Ammon's horn (tissue), 1 donor: Measurements from ENCODE around the gene ABHD13.
"Not testable (repeated sequence)": the region's sequence is repeated elsewhere in the genome, so short reads cannot be mapped to it uniquely, and the experiment has no call there.

Experiments
- DNase-seq: peaks from one replicate; pipeline ENCODE4 v3.0.0-alpha.2; 2016; ENCODE audit warnings: low spot score

The ABHD13 gene

DNA sequence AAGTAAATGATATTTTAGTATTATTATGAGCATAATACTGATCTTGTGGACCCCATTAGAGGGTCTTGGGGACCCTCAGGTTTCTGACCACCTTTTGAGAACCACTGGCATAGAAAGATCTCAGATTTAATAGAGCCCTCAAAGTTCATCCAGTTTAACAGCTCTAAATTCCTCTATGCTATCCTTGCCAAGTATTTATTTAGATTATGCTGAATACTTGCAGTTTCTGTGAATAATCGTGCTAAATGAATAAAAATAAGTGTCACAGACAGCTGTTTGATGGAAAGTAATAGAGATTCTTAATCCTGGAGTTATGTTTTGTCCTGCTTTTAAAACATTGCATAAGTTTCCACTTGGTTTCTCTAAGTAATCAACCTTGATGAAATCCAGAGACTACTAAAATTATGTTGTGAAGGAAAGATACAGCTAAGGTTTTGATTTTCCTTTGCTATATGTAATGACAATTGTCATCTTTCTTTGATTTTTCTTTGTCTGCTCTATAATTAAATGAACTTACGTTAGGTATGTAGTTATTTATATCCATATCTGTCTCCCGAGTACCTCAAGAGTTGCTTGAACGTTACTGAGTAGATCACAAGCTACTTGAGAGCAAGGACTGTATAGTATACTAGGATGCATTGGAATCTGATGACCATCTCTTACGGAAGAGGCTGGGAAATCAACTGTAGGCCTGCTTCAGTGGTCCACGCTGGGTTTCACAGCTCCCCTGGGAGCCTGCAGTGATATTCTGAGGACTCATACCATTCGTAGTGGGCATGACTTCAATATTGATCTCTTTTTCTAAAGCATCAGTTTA lies 5.7 kb downstream of the ABHD13 start:
- DNase-seq = no peak

DNA sequence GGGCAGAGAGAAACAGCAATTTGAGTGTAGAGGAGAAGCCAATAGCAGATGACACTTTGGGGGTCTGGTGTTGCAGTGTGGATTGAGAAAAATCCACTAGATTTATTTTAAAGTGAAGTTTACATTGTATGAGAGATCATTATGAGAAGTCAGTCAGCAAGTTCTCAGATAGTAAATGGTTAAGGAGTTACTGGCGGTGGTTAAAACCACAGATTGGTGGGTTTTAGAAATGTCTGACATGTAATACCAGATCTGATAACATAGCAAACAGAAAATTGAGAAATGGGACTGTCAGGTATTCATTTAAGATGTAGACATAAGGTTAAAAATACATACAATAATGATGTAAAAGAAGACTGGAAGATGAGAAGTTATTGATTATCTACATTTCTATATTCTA lies 7.2 kb downstream of the ABHD13 start:
- DNase-seq = no peak

DNA sequence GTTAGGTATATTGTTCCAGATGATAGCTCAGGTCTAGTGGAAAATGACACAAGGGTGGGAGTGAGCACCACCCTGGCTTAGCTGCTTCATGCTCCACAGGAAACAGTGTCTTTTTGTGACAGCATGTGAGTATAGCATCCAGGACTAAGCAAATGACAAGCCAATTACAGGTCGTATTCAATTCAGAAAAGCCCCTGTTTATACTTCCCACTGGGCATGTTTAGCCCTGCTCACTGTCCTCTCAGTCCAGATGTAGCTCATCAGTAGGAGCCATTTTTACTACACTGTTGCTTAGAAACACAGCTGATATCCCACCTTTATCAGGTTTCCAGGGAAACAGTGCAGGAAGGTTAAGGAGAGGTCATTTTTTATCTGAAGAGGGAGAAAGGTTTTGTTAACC lies 8.0 kb downstream of the ABHD13 start:
- no peak for DNase-seq

DNA sequence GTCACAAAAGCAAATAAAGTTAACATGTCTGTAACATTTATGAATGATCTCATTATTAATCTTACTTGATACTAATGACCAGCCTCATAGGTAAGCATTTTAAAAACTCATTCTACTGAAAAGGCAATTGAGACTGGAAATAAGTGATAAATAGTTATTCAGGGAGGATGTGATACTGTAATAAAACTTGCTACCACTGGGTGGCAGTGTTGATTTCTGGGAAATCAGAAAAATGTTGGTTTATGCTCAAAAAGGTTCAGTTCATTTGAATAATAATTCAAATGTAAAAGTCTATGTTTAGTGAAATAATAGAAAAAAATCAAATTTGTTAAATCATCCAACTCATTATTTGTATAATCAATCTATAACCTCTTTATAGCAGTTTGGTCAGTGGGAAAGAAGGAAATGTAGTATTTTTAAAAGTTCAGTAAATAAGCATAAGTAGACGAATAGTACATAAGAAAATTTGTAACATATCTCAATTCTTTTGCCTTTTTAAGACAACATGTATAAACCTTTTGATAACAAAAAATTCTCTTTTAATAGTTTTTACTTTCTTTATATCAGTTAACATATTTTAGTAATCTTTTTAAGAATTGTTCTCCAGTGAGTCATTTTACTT lies 9.6 kb downstream of the ABHD13 start:
- peak; percentile 59 for DNase-seq

DNA sequence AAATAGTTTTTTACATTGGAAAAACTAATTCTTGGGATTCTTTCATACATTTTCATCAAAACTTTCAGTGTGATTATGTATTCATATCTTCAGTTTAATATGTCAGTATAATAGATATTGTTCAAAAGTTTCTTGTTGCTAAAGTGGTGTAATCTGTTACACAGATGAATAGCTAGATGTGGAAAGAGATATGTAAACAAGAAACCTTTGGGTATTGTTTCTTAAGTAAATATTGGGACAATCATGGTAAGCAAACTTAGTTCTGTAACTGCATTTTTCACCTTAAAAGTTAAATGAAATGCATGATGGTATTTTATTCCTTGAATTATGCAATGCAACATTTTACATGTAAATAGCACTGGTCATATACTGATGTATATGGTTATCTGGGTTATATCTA lies 12.2 kb downstream of the ABHD13 start:
- no peak for DNase-seq

DNA sequence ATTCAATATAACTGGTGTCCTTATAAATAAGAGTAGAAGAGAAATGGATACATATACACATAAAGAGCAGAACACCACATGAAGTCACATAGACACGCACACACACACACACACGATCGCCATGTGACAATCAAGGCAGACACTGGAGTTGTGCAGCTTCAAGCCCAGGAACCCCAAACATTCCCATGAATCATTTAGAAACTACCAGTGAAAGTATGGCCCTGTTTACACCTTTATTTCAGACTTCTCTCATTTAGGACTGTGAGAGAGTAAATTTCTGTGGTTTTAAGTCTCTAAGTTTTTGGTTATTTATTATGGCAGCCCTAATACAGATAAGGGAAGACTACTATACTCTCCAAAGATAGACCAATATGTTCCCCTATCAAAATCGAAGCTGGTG lies 31.0 kb downstream of the ABHD13 start:
- DNase-seq = no peak

DNA sequence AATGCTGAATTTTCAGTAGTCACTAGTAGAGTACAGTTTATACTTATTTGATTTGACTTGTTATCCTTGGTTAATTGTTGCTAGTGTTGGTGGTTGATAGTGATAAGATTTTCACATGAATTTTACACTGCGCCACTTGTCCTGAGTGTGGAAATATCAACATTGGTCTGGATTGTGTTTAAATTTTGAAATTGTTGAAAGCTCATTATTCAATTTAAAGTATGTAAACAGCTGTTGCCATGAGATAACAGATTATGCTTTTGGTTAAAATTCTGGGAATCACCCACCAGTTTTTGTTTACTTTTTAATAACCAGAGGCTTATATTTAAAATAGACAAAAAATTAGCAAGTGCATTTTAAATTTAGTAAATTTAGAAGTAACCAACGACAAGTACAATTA lies 39.1 kb downstream of the ABHD13 start:
- no peak for DNase-seq

DNA sequence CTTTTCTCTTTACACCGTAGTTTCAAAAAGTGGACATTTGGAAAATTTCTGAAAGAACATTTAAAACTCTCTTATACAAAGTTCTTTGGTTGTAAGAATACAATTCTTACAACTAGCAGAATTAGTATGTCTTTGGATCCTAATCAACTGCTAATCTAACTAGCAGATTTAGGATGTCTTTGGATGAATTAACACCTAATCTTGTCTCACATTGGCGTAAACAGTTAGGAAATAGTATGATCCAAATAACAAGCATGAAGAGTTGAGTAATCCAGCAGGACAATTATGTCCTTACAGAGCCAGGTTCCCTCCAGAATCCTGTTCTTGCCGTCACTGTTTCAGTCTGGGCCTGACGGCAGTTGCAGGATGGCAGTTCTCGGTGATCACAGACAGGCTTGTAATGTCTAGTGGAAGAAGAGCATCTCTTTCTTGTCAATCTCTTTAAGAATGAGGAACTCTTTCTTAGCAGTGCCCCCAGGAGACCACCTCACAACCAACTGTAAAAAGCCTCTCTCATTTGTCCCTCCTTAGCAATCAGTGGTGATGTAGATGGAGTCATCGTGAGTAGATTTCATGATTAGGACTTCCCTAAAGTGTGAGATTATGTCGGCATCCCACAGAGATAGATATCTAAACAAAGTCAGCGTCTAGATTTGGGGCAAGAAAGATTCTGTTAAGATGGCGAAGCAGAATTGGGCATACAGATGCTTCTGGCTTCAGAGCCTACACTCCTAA lies 45.6 kb downstream of the ABHD13 start:
- DNase-seq = no peak

DNA sequence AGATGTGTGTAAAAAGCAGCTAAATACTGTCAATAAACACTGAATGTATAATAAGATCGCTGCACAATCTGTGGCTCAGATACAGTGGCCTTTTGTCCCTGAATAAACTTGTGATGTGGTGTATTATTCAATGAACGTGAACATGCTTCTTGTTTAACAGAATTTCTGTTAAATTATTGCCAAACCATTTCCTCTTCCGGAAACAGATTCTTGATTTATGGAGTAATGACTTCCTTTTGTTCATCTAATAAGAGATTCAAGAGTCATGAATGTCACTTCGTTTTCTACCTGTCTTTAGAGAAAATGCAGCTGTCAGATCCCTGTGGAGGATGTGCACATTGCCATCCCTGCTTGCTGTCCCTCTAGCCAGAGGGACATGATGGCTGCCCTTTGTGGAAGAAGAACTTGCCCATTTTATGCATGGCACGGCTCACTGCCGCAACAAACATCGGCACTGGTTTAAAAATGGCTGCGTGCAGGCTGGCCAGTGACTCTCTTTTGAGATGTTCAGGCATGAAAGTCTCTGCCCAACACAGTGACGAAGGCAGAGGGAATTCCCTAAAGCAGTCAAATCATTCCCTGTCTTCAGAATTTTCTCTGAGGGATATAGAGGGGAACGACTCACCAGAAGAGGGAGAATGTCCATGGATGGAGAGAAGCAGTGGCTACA lies 48.3 kb downstream of the ABHD13 start:
- DNase-seq = no peak

DNA sequence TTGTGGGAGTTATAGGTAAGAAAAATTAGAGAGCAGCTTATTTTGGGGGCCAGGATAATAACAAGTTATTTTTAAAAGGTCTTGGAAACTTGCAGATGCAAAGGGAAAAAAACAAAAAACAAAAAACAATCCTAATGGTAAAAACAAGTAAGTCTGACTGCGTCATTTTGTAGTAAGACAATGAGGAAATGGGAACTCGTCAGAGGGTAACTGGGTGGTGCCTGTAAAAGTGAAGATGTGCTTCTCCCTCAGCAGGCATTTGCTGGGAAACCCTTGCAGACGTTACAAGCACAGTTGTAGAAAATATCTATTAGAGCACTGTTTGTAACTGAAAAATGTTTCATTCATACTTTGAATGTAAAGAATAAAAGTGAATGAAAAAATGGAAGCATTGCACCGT lies 49.2 kb downstream of the ABHD13 start:
- DNase-seq = no peak

DNA sequence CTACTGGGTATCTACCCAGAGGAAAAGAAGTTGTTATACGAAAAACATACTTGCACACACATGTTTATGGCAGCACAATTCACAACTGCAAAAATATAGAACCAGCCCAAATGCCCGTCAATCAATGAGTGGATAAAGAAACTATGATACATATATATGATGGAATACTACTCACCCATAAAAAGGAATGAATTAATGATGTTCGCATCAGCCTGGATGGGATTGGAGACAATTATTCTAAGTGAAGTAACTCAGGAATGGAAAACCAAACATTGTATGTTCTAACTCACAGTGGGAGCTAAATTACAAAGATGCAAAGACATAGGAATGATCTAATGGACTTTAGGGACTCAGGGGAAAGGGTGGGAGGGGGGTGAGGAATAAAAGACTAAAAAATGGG lies 49.7 kb downstream of the ABHD13 start:
- DNase-seq = not testable (repeated sequence)

DNA sequence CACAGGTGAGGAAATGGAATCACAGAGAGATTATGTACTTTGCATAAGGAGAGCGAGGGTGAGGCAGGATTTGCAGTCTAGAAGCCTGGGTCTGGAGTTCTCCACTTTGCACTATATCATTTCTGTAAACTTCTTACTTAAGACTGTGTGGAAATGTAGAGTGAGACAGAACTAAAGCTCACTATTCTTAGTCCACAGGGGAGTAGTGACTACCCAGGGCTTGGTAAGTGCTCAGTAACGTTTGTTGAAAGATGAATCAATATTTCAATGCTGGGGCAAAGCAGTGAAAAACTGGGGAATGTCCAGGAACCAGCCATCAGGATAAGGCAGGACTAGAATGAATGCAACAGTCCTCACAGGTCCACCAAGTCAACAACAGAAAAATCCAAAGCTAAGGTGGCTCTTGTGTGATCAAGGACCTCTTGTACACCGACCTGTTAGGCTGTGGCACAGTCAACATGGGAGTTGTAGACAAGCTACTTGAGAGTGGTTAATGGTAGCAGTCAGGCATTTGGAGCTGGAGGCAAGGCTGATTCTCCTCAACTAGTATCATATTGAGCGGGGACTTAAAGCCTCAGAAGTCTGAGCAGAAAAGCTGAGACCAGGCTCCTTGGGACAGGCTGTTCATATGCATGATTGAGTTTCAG lies 50.4 kb downstream of the ABHD13 start:
- DNase-seq = no peak

DNA sequence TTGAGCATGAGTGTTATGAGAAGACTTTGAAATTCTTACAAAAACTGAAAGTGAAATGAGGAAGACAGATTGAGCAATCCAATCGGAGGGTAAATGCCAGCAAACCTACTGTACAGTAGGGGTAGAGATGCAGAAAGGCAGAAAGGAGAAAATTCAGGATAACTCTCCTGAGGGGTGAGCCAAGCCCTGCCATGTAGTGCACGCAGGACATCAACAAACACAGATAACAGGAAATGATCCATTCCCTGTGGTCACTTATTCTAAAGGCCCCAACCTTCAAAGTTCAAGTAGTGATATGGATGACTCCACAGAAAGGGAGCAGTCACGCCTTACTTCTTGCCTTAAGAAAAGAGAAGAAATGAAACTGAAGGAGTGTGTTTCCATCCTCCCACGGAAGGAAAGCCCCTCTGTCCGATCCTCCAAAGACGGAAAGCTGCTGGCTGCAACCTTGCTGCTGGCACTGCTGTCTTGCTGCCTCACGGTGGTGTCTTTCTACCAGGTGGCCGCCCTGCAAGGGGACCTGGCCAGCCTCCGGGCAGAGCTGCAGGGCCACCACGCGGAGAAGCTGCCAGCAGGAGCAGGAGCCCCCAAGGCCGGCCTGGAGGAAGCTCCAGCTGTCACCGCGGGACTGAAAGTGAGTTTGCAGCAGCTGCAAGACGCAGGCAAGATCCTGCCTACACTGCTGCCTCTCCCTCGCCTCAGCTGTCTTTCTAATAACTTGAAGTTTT lies 51.6 kb downstream of the ABHD13 start, which contains the start of gene TNFSF13B:
TNFSF13B (plus strand) TSS at position 118 of the 728 bp plus-strand sequence; CDS start at position 296, 178 bp downstream.
- DNase-seq = peak; percentile 39

DNA sequence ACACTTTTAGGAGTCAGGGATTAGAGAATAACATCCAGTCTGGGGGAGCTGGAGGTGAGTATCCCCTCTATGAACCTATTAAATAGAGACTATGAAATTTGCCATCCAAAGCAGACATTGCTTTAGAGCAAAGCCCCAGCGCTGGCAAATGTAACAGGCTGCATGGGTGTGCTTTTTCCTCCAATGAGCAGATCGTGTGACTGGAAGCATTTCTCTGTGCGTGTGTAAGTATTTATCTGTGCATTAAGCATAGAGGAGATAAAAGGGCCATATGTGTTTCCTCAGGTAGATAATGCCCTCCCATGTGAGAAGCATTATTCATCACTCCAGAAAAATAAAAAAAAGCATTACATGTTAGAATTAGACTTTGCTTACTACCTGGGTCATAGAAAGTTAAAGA lies 52.2 kb downstream of the ABHD13 start:
- no peak for DNase-seq

DNA sequence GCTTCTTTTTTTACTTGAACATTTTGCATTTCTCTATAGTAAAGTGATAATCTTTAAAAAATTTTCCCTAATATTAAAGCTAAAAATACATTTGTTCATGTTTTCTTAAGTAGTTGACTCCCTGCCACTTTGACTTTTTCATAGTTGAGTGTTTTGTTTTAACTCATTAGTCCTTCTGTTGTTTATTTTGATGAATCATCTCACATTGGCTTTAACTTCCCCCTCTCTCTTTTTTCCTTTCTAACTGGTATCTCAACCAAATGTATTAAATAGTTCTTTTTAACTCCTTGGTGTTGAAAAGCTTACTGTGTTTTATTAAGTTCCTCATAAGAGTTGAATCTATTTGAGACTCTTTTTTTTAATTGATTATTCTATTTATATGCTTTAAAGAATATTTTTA lies 54.1 kb downstream of the ABHD13 start:
- DNase-seq = no peak

DNA sequence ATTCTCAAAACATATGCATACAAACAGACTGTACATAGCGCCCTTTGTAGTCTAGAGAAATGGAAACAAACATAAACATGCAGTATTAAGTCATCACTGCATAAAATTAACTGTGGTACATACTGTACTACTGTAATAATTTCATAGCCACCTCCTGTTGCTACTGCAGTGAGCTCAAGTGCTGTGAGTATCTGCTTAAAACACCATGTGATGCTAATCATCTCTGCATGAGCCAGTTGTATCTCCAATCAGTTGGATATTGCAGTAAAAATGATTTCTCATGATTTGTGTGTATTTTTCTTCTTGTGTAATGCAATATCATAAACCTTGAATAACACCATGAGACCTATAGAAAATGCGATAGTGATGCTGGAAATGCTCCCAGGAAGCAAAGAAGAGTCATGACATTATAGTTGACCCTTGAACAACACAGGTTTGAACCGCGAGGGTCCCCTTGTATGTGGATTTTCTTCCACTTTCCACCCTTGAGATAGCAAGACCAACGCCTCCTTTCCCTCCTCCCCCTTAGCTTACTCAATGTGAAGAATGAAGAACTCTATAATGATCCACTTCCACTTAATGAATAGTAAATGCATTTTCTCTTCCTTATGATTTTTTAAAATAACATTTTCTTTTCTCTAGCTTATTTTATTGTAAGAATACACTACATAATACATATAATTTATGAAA lies 55.4 kb downstream of the ABHD13 start:
- DNase-seq = no peak

DNA sequence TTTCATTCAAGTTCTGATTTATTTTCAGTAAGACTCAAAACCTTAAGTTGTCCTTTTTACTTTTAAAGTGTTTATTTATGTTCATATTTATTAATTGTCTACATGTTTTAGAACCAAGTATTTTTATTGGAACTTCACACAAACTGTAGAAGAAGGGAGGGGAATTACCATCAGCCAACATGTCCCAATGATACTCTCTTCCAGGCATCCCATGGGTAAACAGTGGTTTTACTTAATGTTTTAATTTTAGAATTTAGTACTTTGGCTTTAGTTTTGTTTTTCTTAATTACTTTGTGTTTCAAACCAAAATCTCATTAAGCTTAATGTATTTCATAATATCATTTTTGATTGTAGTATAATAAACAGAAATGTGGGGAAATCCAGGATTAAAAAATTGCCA lies 56.5 kb downstream of the ABHD13 start:
- DNase-seq = no peak

DNA sequence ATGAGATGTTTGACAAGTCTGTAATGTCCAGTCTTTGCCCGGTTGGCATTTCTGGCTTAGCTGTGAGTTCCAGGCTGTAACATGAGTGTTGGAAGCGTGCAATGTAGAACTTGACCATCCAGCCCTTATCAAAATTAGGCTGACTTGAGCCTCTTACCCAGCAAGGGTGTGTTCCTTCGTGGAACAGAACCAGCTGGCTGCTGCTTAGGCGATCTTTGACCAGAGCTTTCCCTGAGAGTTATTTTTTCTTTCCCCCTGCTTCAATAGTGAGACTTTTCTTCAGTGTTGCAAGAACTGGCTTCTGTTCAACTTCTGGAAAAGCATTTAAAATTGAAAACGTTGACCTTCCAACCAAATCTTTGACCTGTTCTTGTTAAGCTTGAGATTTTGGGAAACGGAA lies 57.9 kb downstream of the ABHD13 start:
- DNase-seq = no peak

DNA sequence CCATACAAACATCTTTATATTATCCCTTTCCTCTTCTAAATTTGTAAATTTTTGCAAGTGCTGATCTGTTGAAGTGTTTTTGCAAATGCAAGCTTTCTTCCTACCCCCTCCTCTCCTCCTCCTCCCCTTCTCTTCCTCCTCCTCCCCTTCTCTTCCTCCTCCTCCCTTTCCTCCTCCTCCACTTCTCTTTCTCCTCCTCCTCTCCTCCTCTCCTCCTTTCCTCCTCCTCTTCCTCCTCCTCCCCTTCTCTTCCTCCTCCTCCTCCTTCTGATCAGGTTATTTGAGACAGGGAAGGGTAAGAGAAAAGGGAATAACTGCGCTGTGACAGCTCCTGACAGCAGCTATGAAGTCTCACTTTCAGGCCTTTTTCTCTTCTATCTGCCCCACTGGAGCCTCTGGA lies 60.3 kb downstream of the ABHD13 start:
- no peak for DNase-seq

DNA sequence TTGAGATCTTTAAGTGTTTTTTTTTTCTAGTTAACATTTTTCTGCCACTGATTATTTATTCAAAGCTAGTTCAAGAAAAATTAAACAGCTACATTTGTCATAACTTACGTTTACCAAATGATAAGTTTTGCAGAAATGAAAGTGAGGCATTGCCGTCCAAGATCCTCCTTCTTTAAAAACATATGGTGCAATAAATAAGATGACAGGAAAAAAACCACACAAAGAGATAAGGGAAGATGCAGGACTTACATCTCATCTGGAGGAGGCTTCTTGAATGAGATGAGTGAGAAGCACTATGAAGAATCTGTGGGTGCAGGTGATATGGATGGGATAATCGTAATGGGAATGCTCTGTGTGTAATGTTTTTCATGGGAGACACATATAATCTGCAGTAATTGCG lies 63.7 kb downstream of the ABHD13 start:
- no peak for DNase-seq

DNA sequence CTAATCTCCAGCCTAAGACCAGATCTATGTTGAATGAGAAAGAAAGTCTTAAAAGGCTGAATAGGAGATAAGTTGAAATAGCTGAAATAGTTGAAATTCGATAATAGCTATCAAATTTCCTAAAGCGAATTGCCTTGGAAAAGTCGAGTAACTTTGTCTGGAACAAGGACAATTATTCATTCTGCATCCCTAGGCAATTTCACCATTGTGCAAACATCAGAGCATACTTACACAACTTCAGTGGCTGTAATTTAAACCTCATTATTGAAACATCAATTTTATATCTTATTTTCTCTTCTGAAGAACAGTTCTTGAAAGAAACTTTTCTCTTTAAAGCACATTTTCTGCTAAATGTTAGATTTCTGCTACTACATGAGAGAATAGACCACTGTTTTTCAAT lies 64.9 kb downstream of the ABHD13 start:
- DNase-seq = no peak
